WTC11 (cell line): ENCODE data around the gene RAB11FIP5. TPM values are rescaled to one million over a fixed set of nuclear protein-coding genes. Genes with fewer than 3 reads are reported as not detected.
A peak's percentile ranks its signal among the peaks of the same experiment; 100 is the strongest.

ENCODE experiments used
- ATAC-seq: fragments of 200-7000 bp; cut with Tn5 transposase; 2 replicates; pipeline ENCODE4 v1.10.0; 2021; ENCODE audit warnings: mild to moderate bottlenecking, moderate library complexity
- CTCF ChIA-PET: fragments of 300-600 bp; sonication (Branson Sonifier 250); formaldehyde crosslinking; loops from one replicate; lab custom pipeline; 2021; ENCODE audit warnings: antibody characterized with exemption; lab: Charles Lee
- POLR2A ChIA-PET: fragments of 350-600 bp; sonication (Branson Sonifier 250); formaldehyde crosslinking; loops from one replicate; lab custom pipeline; 2021; ENCODE audit warnings: antibody characterized with exemption; lab: Charles Lee
- DNase-seq: peaks from one replicate; pipeline ENCODE4 v3.0.0; 2021; ENCODE audit warnings: low spot score
- H3K27ac Mint-ChIP-seq: 2 replicates; pipeline ENCODE4 v1.8.0; 2021; ENCODE audit warnings: mixed read lengths
- H3K27me3 Mint-ChIP-seq: 2 replicates; pipeline ENCODE4 v1.8.0; 2021; ENCODE audit warnings: low read depth, mild to moderate bottlenecking, moderate library complexity, mixed read lengths
- H3K36me3 Mint-ChIP-seq: 2 replicates; pipeline ENCODE4 v1.8.0; 2021; ENCODE audit warnings: mixed read lengths
- H3K4me1 Mint-ChIP-seq: 2 replicates; pipeline ENCODE4 v1.8.0; 2022; ENCODE audit warnings: mixed read lengths
- H3K4me3 Mint-ChIP-seq: 2 replicates; pipeline ENCODE4 v1.8.0; 2021; ENCODE audit warnings: mild to moderate bottlenecking, moderate library complexity, mixed read lengths
- H3K9me3 Mint-ChIP-seq: 2 replicates; pipeline ENCODE4 v1.8.0; 2021; ENCODE audit warnings: mixed read lengths
- ATF3 ChIP-seq: sonication (generic); formaldehyde crosslinking; conservative IDR thresholded peaks from 2 replicates; pipeline ENCODE4 v1.8.1; 2022; ENCODE audit warnings: mild to moderate bottlenecking, missing genetic modification reagents
- CREB1 ChIP-seq: sonication (generic); formaldehyde crosslinking; IDR thresholded peaks from 2 replicates; pipeline ENCODE4 v1.8.0; 2023; ENCODE audit warnings: mild to moderate bottlenecking, missing genetic modification reagents
- E2F1 ChIP-seq: sonication (generic); formaldehyde crosslinking; IDR thresholded peaks from 2 replicates; pipeline ENCODE4 v1.8.0; 2022; ENCODE audit warnings: mild to moderate bottlenecking, missing genetic modification reagents
- E2F5 ChIP-seq: sonication (generic); formaldehyde crosslinking; IDR thresholded peaks from 2 replicates; pipeline ENCODE4 v1.8.1; 2022; ENCODE audit warnings: mild to moderate bottlenecking, moderate library complexity, missing genetic modification reagents
- FOXP1 ChIP-seq: sonication (generic); formaldehyde crosslinking; IDR thresholded peaks from 2 replicates; pipeline ENCODE4 v1.8.0; 2022; ENCODE audit warnings: missing genetic modification reagents, mild to moderate bottlenecking, moderate library complexity, borderline replicate concordance
- GABPB1 ChIP-seq: sonication (generic); formaldehyde crosslinking; IDR thresholded peaks from 2 replicates; pipeline ENCODE4 v1.8.1; 2023; ENCODE audit warnings: mild to moderate bottlenecking, missing genetic modification reagents
- HMGXB4 ChIP-seq: sonication (generic); formaldehyde crosslinking; IDR thresholded peaks from 2 replicates; pipeline ENCODE4 v1.8.1; 2023; ENCODE audit warnings: mild to moderate bottlenecking, moderate library complexity, missing genetic modification reagents
- MLX ChIP-seq: sonication (generic); formaldehyde crosslinking; IDR thresholded peaks from 2 replicates; pipeline ENCODE4 v1.8.1; 2023; ENCODE audit warnings: mild to moderate bottlenecking, missing genetic modification reagents, moderate library complexity
- MXD4 ChIP-seq: fragments of 250-450 bp; sonication (Bioruptor Pico); IDR thresholded peaks from 2 replicates; pipeline ENCODE4 v1.8.0; 2021; ENCODE audit warnings: mild to moderate bottlenecking, moderate library complexity, borderline replicate concordance
- OVOL2 ChIP-seq: fragments of 250-450 bp; sonication (Bioruptor Pico); IDR thresholded peaks from 2 replicates; pipeline ENCODE4 v1.9.0; 2021; ENCODE audit warnings: mild to moderate bottlenecking, borderline replicate concordance
- PRDM15 ChIP-seq: sonication (generic); formaldehyde crosslinking; IDR thresholded peaks from 2 replicates; pipeline ENCODE4 v1.8.0; 2022; ENCODE audit warnings: missing genetic modification reagents
- SP1 ChIP-seq: sonication (generic); formaldehyde crosslinking; conservative IDR thresholded peaks from 2 replicates; pipeline ENCODE4 v1.8.1; 2022; ENCODE audit warnings: missing genetic modification reagents
- TEAD1 ChIP-seq: sonication (generic); formaldehyde crosslinking; IDR thresholded peaks from 2 replicates; pipeline ENCODE4 v1.8.0; 2022; ENCODE audit warnings: mild to moderate bottlenecking, missing genetic modification reagents
- ZNF121 ChIP-seq: sonication (generic); formaldehyde crosslinking; IDR thresholded peaks from 2 replicates; pipeline ENCODE4 v1.8.0; 2023; ENCODE audit warnings: missing genetic modification reagents
- ZNF396 ChIP-seq: fragments of 250-450 bp; sonication (Bioruptor Pico); IDR thresholded peaks from 2 replicates; pipeline ENCODE4 v1.8.0; 2021; ENCODE audit warnings: mild to moderate bottlenecking, moderate library complexity, borderline replicate concordance
- total RNA-seq: library from RNA; stranded (reverse); gene quantifications from 3 replicates; pipeline ENCODE4 v1.2.3, GENCODE V29; 2021

Gene RAB11FIP5
- total RNA-seq, 1 experiment from 2014 or later: 16.0 TPM

- TF ChIP-seq PRDM15 (CRISPR knock-in tag) (0 out of 2 replicates have a peak, but pooled peaks have one; percentile 8), MXD4 (CRISPR knock-in tag) (no peak)
These were observed 41.9 kb downstream of the RAB11FIP5 start (continued) for GRCh38 chr2:73070643-73071359.

- ATAC-seq (no peak), DNase-seq (no peak)
- H3K4me3 Mint-ChIP-seq: peak overlapping the region; percentile 77
- H3K36me3 Mint-ChIP-seq: no peaks in the 10 kb centered on the region
- H3K4me1 Mint-ChIP-seq: peaks cover 26% of the 10 kb centered on the region
- H3K27me3 Mint-ChIP-seq: no peaks in the 10 kb centered on the region; the same call in 1 of the 2 replicates
- CTCF ChIA-PET: interaction anchor here (1.3 to 1.9 kb wide), 4 partner anchors 87 to 177 kb away, joined by 6 to 10 read pairs (median 10); no protein-coding TSS in a partner anchor
- no peak overlapping the region; the same call in 1 of the 2 replicates for H3K27ac Mint-ChIP-seq
- no peaks in the 10 kb centered on the region for H3K9me3 Mint-ChIP-seq
- TF ChIP-seq ZNF396: no peak
- no peak for TF ChIP-seq SP1 (CRISPR knock-in tag)
- no peak for TF ChIP-seq ATF3 (CRISPR knock-in tag)
- TF ChIP-seq ZNF121 (CRISPR knock-in tag): 0 out of 2 replicates have a peak, but pooled peaks have one; percentile 60
- POLR2A ChIA-PET: interaction anchor here (1.5 kb wide), 1 partner anchor 175 kb away, joined by 4 read pairs; no protein-coding TSS in a partner anchor
These were observed 42.7 kb downstream of the RAB11FIP5 start for GRCh38 chr2:73069855-73070642.

- ChIA-PET CTCF (interaction anchor here (1.3 kb wide), 1 partner anchor 108 kb away, joined by 6 read pairs; no protein-coding TSS in a partner anchor), POLR2A (no interaction called here)
- TF ChIP-seq TEAD1 (CRISPR knock-in tag) (no peak), GABPB1 (CRISPR knock-in tag) (no peak), E2F1 (CRISPR knock-in tag) (no peak), MLX (no peak), E2F5 (CRISPR knock-in tag) (no peak), HMGXB4 (no peak), CREB1 (CRISPR knock-in tag) (no peak), OVOL2 (CRISPR knock-in tag) (no peak), FOXP1 (CRISPR knock-in tag) (no peak)
- Mint-ChIP-seq H3K27me3 (no peaks in the 10 kb centered on the region; the same call in 1 of the 2 replicates), H3K36me3 (no peaks in the 10 kb centered on the region), H3K27ac (no peak overlapping the region), H3K9me3 (no peaks in the 10 kb centered on the region), H3K4me1 (peaks cover 30% of the 10 kb centered on the region), H3K4me3 (peak overlapping the region; percentile 77)
- ATAC-seq: no peak
- DNase-seq: no peak
These were observed 43.5 kb downstream of the RAB11FIP5 start for GRCh38 chr2:73069041-73069854.
